GM23338 (cell line): Measurements from ENCODE around the gene DYNLT4.

Experiments used
- CREB1 ChIP-seq: fragments of 250-450 bp; sonication (Bioruptor Pico); IDR thresholded peaks from 2 replicates; pipeline ENCODE4 v1.5.0; 2020; ENCODE audit warnings: low read depth, mild to moderate bottlenecking, moderate library complexity
- EZH2 ChIP-seq: fragments of 200-600 bp; sonication (generic); IDR thresholded peaks from one replicate; pipeline ENCODE4 v1.8.0; 2017; ENCODE audit warnings: antibody characterized with exemption, mild to moderate bottlenecking, low read depth; ENCODE audit not compliant: unreplicated experiment
- EZH2phosphoT487 ChIP-seq: fragments of 200-600 bp; sonication (generic); IDR thresholded peaks from one replicate; pipeline ENCODE4 v1.8.1; 2018; ENCODE audit warnings: antibody characterized with exemption; ENCODE audit not compliant: unreplicated experiment
- JUNB ChIP-seq: IDR thresholded peaks from one replicate; pipeline ENCODE4 v1.6.1; 2016; ENCODE audit warnings: antibody characterized with exemption; ENCODE audit not compliant: unreplicated experiment
- NANOG ChIP-seq: IDR thresholded peaks from 2 replicates; pipeline ENCODE4 v1.6.1; 2016; ENCODE audit warnings: antibody characterized with exemption, borderline replicate concordance
- POLR2AphosphoS5 ChIP-seq: IDR thresholded peaks from 2 replicates; pipeline ENCODE4 v1.6.1; 2016; ENCODE audit warnings: antibody characterized with exemption, low read depth
- REST ChIP-seq: IDR thresholded peaks from one replicate; pipeline ENCODE4 v1.6.1; 2018; ENCODE audit warnings: antibody characterized with exemption; ENCODE audit not compliant: unreplicated experiment
- ZNF114 ChIP-seq: fragments of 250-450 bp; sonication (Bioruptor Pico); IDR thresholded peaks from 2 replicates; pipeline ENCODE4 v1.5.0; 2020; ENCODE audit warnings: mild to moderate bottlenecking, moderate library complexity
- ZNF331 ChIP-seq: fragments of 250-450 bp; sonication (Bioruptor Pico); IDR thresholded peaks from 2 replicates; pipeline ENCODE4 v1.5.0; 2020; ENCODE audit warnings: low read depth, mild to moderate bottlenecking, moderate library complexity
- TF ChIP-seq, protein P1 (sequence below), 2 experiments: fragments of 200-600 bp in 1 of 2; sonication (generic) in 1 of 2; conservative IDR thresholded peaks; 2 replicates each; pipeline versions ENCODE4 v1.5.1 to v1.6.1; 2016 to 2017; ENCODE audit warnings: antibody characterized with exemption in 2 of 2, low read depth in 2 of 2, mild to moderate bottlenecking in 2 of 2, moderate library complexity in 1 of 2
- TF ChIP-seq, protein P2 (sequence below): fragments of 250-450 bp; sonication (Bioruptor Pico); IDR thresholded peaks from 2 replicates; pipeline ENCODE4 v1.5.0; 2020; ENCODE audit warnings: mild to moderate bottlenecking, moderate library complexity
- TF ChIP-seq, protein P3 (sequence below): IDR thresholded peaks from 2 replicates; pipeline ENCODE4 v1.6.1; 2016; ENCODE audit warnings: antibody characterized with exemption

GRCh38 chr1:44775078-44775929 lies 31.8 kb downstream of the DYNLT4 start, which contains the start of gene RPS8:
- TF ChIP-seq, protein P1, sequence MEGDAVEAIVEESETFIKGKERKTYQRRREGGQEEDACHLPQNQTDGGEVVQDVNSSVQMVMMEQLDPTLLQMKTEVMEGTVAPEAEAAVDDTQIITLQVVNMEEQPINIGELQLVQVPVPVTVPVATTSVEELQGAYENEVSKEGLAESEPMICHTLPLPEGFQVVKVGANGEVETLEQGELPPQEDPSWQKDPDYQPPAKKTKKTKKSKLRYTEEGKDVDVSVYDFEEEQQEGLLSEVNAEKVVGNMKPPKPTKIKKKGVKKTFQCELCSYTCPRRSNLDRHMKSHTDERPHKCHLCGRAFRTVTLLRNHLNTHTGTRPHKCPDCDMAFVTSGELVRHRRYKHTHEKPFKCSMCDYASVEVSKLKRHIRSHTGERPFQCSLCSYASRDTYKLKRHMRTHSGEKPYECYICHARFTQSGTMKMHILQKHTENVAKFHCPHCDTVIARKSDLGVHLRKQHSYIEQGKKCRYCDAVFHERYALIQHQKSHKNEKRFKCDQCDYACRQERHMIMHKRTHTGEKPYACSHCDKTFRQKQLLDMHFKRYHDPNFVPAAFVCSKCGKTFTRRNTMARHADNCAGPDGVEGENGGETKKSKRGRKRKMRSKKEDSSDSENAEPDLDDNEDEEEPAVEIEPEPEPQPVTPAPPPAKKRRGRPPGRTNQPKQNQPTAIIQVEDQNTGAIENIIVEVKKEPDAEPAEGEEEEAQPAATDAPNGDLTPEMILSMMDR (conservative IDR thresholded peaks at IDR 0.05; ENCODE audit: low read depth in 2 of 2): no peak
- TF ChIP-seq EZH2 (no peak), REST (peak; percentile 19), POLR2AphosphoS5 (peak; percentile 99), EZH2phosphoT487 (no peak), CREB1 (CRISPR knock-in tag) (peak; percentile 99), NANOG (no peak), JUNB (no peak), ZNF114 (CRISPR knock-in tag) (no peak), ZNF331 (CRISPR knock-in tag) (no peak)
- TF ChIP-seq, protein P2, sequence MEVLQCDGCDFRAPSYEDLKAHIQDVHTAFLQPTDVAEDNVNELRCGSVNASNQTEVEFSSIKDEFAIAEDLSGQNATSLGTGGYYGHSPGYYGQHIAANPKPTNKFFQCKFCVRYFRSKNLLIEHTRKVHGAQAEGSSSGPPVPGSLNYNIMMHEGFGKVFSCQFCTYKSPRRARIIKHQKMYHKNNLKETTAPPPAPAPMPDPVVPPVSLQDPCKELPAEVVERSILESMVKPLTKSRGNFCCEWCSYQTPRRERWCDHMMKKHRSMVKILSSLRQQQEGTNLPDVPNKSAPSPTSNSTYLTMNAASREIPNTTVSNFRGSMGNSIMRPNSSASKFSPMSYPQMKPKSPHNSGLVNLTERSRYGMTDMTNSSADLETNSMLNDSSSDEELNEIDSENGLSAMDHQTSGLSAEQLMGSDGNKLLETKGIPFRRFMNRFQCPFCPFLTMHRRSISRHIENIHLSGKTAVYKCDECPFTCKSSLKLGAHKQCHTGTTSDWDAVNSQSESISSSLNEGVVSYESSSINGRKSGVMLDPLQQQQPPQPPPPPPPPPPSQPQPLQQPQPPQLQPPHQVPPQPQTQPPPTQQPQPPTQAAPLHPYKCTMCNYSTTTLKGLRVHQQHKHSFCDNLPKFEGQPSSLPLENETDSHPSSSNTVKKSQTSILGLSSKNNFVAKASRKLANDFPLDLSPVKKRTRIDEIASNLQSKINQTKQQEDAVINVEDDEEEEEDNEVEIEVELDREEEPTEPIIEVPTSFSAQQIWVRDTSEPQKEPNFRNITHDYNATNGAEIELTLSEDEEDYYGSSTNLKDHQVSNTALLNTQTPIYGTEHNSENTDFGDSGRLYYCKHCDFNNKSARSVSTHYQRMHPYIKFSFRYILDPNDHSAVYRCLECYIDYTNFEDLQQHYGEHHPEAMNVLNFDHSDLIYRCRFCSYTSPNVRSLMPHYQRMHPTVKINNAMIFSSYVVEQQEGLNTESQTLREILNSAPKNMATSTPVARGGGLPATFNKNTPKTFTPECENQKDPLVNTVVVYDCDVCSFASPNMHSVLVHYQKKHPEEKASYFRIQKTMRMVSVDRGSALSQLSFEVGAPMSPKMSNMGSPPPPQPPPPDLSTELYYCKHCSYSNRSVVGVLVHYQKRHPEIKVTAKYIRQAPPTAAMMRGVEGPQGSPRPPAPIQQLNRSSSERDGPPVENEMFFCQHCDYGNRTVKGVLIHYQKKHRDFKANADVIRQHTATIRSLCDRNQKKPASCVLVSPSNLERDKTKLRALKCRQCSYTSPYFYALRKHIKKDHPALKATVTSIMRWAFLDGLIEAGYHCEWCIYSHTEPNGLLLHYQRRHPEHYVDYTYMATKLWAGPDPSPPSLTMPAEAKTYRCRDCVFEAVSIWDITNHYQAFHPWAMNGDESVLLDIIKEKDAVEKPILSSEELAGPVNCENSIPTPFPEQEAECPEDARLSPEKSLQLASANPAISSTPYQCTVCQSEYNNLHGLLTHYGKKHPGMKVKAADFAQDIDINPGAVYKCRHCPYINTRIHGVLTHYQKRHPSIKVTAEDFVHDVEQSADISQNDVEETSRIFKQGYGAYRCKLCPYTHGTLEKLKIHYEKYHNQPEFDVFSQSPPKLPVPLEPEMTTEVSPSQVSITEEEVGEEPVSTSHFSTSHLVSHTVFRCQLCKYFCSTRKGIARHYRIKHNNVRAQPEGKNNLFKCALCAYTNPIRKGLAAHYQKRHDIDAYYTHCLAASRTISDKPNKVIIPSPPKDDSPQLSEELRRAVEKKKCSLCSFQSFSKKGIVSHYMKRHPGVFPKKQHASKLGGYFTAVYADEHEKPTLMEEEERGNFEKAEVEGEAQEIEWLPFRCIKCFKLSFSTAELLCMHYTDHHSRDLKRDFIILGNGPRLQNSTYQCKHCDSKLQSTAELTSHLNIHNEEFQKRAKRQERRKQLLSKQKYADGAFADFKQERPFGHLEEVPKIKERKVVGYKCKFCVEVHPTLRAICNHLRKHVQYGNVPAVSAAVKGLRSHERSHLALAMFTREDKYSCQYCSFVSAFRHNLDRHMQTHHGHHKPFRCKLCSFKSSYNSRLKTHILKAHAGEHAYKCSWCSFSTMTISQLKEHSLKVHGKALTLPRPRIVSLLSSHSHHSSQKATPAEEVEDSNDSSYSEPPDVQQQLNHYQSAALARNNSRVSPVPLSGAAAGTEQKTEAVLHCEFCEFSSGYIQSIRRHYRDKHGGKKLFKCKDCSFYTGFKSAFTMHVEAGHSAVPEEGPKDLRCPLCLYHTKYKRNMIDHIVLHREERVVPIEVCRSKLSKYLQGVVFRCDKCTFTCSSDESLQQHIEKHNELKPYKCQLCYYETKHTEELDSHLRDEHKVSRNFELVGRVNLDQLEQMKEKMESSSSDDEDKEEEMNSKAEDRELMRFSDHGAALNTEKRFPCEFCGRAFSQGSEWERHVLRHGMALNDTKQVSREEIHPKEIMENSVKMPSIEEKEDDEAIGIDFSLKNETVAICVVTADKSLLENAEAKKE (CRISPR knock-in tag): no peak
- TF ChIP-seq, protein P3, sequence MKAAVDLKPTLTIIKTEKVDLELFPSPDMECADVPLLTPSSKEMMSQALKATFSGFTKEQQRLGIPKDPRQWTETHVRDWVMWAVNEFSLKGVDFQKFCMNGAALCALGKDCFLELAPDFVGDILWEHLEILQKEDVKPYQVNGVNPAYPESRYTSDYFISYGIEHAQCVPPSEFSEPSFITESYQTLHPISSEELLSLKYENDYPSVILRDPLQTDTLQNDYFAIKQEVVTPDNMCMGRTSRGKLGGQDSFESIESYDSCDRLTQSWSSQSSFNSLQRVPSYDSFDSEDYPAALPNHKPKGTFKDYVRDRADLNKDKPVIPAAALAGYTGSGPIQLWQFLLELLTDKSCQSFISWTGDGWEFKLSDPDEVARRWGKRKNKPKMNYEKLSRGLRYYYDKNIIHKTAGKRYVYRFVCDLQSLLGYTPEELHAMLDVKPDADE: peak; percentile 68
